Activated CD8-positive, alpha-beta T cell treated with anti-CD3 and anti-CD28 coated beads for 36 hours (primary cell): ENCODE results near the gene DNAH9. TPM values are rescaled to one million over a fixed set of nuclear protein-coding genes. Genes with fewer than 3 reads are reported as not detected.
A peak's percentile ranks its signal among the peaks of the same experiment; 100 is the strongest.

Source experiments
- ATAC-seq: fragments of 200-7000 bp; cut with Tn5 transposase; one replicate; pipeline ENCODE4 v1.10.0; 2021; ENCODE audit warnings: mild to moderate bottlenecking, moderate library complexity
- CTCF ChIA-PET: fragments of 350-600 bp; sonication (Branson Sonifier 250); formaldehyde crosslinking; loops from one replicate; lab custom pipeline; 2021; ENCODE audit warnings: antibody characterized with exemption; lab: Charles Lee
- POLR2A ChIA-PET: fragments of 350-600 bp; sonication (Branson Sonifier 250); formaldehyde crosslinking; loops from one replicate; lab custom pipeline; 2021; ENCODE audit warnings: antibody characterized with exemption; lab: Charles Lee
- DNase-seq: peaks from one replicate; pipeline ENCODE4 v3.0.0-alpha.2; 2020
- H3K27ac Mint-ChIP-seq: one replicate; pipeline ENCODE4 v1.8.0; 2021; ENCODE audit warnings: mild to moderate bottlenecking, mixed read lengths
- H3K27me3 Mint-ChIP-seq: one replicate; pipeline ENCODE4 v1.8.0; 2021; ENCODE audit warnings: mixed read lengths
- H3K36me3 Mint-ChIP-seq: one replicate; pipeline ENCODE4 v1.8.0; 2021; ENCODE audit warnings: low read depth, mixed read lengths
- H3K4me1 Mint-ChIP-seq: one replicate; pipeline ENCODE4 v1.8.0; 2021; ENCODE audit warnings: low read depth, mixed read lengths
- H3K4me3 Mint-ChIP-seq: one replicate; pipeline ENCODE4 v1.8.0; 2021; ENCODE audit warnings: mild to moderate bottlenecking, moderate library complexity, mixed read lengths
- H3K9me3 Mint-ChIP-seq: one replicate; pipeline ENCODE4 v1.8.0; 2021; ENCODE audit warnings: mixed read lengths
- intact Hi-C: fragments of 100-400 bp; cut with micrococcal nuclease; formaldehyde crosslinking; loops from one replicate; pipeline ENCODE4 v1.10.0; 2022
- total RNA-seq, 2 experiments: library from RNA; stranded (reverse); gene quantifications; one replicate each; pipeline ENCODE4 v1.2.3, GENCODE V29; 2021
- TF ChIP-seq, protein P1 (sequence below): fragments of 200-600 bp; IDR thresholded peaks from one replicate; pipeline ENCODE4 v1.8.0; 2022; ENCODE audit warnings: antibody characterized with exemption, mild to moderate bottlenecking

Gene DNAH9
- total RNA-seq, 2 experiments from 2014 or later, result not detected

DNA sequence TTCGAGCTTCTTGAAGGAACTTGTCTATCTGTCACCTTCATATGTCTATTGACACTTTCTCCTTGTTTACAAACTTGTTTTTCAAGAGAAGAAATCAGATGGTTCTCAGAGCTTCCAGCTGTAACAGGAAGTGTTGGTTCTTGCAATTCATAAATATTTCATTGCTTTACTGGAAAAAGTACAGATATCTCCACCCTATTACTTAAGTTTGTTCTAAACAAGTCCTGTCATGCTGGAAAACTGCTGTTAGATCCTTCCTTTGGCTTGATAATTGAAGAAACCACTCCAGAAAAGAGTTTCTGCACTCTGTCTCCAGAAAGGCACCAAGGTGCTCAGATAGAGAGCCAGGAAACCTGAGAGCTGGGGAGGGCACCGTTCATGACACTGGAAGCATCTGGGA, 181.6 kb downstream of the DNAH9 start:
- H3K4me1 Mint-ChIP-seq, result no peaks in the 10 kb centered on the region
- POLR2A ChIA-PET, result no interaction called here

DNA sequence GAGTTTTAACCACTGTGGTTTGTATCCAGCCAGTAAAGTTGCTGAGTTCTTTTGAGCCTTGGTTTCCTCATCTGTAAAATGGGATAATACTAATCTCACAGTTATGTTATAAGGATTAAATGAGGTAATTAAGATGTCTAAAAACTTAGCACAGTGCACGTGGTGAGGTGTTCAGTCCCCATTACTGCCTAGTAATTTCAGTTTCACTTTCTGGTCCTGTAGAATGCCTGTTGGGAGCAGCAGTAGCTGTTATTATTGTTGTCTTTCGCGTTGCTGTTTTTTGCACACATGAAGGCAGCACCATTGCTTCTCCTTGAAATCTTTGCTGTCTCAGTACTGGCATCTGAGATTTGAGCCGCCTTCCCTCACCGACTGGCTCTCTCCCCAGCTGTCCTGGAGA, 182.4 kb downstream of the DNAH9 start:
- POLR2A ChIA-PET, result no interaction called here
- Mint-ChIP-seq H3K4me1 (no peaks in the 10 kb centered on the region), H3K36me3 (no peaks in the 10 kb centered on the region), H3K27me3 (peaks cover 2% of the 10 kb centered on the region), H3K4me3 (no peak overlapping the region), H3K9me3 (no peaks in the 10 kb centered on the region), H3K27ac (no peak overlapping the region)
- intact Hi-C loops, result no loop called here
- TF ChIP-seq, protein P1, sequence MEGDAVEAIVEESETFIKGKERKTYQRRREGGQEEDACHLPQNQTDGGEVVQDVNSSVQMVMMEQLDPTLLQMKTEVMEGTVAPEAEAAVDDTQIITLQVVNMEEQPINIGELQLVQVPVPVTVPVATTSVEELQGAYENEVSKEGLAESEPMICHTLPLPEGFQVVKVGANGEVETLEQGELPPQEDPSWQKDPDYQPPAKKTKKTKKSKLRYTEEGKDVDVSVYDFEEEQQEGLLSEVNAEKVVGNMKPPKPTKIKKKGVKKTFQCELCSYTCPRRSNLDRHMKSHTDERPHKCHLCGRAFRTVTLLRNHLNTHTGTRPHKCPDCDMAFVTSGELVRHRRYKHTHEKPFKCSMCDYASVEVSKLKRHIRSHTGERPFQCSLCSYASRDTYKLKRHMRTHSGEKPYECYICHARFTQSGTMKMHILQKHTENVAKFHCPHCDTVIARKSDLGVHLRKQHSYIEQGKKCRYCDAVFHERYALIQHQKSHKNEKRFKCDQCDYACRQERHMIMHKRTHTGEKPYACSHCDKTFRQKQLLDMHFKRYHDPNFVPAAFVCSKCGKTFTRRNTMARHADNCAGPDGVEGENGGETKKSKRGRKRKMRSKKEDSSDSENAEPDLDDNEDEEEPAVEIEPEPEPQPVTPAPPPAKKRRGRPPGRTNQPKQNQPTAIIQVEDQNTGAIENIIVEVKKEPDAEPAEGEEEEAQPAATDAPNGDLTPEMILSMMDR, result no peak
- DNase-seq (no peak), ATAC-seq (no peak)
- CTCF ChIA-PET, result no interaction called here

More for the DNA sequence above, 181.6 kb downstream of the DNAH9 start:
- intact Hi-C loops, result no loop called here
- Mint-ChIP-seq H3K36me3 (no peaks in the 10 kb centered on the region), H3K4me3 (no peak overlapping the region), H3K27me3 (peaks cover 2% of the 10 kb centered on the region), H3K27ac (no peak overlapping the region), H3K9me3 (no peaks in the 10 kb centered on the region)
- CTCF ChIA-PET, result no interaction called here
- ATAC-seq, result no peak
- TF ChIP-seq, protein P1, result no peak
- no peak for DNase-seq

DNA sequence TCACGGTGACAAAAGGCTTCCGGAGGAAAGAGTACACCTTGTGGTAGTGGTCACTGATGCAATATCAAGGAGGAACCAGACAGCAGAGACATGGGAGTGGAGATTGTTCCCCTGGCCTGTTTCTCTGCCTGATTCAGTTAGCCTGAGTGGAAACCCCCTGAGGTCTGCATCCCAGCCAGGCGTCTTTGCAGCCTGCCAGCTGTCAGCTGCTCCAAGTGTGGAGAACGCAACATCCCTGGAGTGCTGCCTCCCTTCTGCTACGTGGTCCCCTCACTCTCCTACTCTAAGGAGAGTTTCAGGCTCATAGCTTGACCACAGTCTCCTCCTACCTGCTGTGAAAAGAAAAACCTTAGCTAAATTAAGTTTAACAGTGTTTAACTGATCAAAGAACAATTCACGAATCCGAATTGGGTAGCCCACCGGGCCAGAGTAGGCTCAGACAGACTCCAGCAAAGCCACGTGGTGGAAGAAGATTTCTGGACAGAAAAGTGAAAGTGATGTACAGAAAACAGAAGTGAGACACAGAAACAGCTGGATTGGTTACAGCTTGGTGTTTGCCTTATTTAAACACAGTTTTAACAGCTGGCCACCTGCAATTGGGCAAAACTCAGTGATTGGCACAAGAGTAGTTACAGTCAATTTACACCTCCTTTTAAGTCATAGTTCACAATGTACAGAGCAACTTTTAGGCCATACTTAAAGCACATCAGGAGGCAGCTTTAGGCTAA, 188.6 kb downstream of the DNAH9 start:
- CTCF ChIA-PET, result no interaction called here

DNA sequence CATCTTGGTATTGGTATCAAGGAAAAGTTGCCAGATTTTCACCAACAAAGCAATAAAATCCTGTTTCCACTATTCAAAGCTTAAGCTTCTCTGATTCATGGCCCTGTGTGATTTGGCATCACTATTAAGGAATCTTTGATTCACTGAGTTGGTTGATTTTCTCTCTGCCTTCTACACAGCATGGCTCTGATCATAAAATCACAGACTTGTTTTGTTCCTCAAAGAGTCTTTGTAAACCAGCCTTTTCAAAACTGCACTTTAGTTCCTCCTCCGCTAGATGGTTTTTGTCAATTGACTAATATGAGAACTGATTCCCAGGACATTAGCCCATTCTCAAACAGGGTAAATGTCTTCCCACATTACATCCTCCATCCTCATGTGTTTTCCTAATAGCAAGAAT, 197.6 kb downstream of the DNAH9 start:
- CTCF ChIA-PET, result no interaction called here
- intact Hi-C loops, result no loop called here
- no peaks in the 10 kb centered on the region for H3K36me3 Mint-ChIP-seq

More for the DNA sequence above, 188.6 kb downstream of the DNAH9 start:
- intact Hi-C loops, result no loop called here
- ATAC-seq, result no peak
- H3K27me3 Mint-ChIP-seq, result no peaks in the 10 kb centered on the region
- TF ChIP-seq, protein P1, result no peak
- no peaks in the 10 kb centered on the region for H3K4me1 Mint-ChIP-seq
- POLR2A ChIA-PET, result no interaction called here
- no peaks in the 10 kb centered on the region for H3K36me3 Mint-ChIP-seq
- H3K27ac Mint-ChIP-seq, result no peak overlapping the region
- DNase-seq, result no peak
- H3K9me3 Mint-ChIP-seq, result peaks cover 4% of the 10 kb centered on the region
- H3K4me3 Mint-ChIP-seq, result no peak overlapping the region

DNA sequence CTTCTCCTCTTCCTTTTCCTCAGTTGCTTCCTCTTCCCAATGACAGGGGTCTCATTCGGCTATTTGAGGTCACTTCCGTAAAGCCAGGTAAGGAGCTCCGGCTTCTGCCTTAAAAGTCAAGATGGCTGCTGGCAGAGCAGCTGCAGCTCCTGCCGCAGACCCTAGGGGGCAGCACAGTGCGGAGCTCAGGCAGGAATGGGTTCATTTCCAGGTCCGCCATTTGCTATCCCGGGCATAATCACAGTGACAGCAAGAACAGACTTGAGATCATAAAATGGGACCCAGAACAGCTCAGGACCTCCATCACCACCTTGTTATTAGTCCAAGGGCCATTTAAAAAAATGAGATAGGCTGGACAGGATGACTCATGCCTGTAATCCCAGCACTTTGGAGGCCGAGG, 199.5 kb downstream of the DNAH9 start:
- POLR2A ChIA-PET, result no interaction called here
- DNase-seq (no peak), ATAC-seq (no peak)
- no peaks in the 10 kb centered on the region for H3K9me3 Mint-ChIP-seq
- H3K4me1 Mint-ChIP-seq, result no peaks in the 10 kb centered on the region
- H3K36me3 Mint-ChIP-seq, result no peaks in the 10 kb centered on the region
- no peak overlapping the region for H3K27ac Mint-ChIP-seq
- TF ChIP-seq, protein P1, result peak; percentile 22
- intact Hi-C loops, result no loop called here
- no peaks in the 10 kb centered on the region for H3K27me3 Mint-ChIP-seq
- CTCF ChIA-PET, result no interaction called here
- H3K4me3 Mint-ChIP-seq, result no peak overlapping the region

More for the DNA sequence above, 197.6 kb downstream of the DNAH9 start:
- TF ChIP-seq, protein P1, result no peak
- Mint-ChIP-seq H3K4me1 (no peaks in the 10 kb centered on the region), H3K9me3 (no peaks in the 10 kb centered on the region), H3K27ac (no peak overlapping the region), H3K4me3 (no peak overlapping the region), H3K27me3 (no peaks in the 10 kb centered on the region)
- POLR2A ChIA-PET, result no interaction called here
- ATAC-seq, result no peak
- no peak for DNase-seq
